SK-N-SH treated with all-trans-retinoic acid at 6 μM for 48 hours (cell line): ENCODE measurements around the gene COL25A1.

Experiments used
- ATAC-seq: fragments of 200-7000 bp; cut with Tn5 transposase; 3 replicates; pipeline ENCODE4 v1.9.1; 2020; ENCODE audit warnings: mild to moderate bottlenecking, moderate library complexity
- ARNTL ChIP-seq: fragments of 450-650 bp; formaldehyde crosslinking; IDR thresholded peaks from 2 replicates; pipeline ENCODE4 v1.5.0; 2020; ENCODE audit warnings: low read depth, mild to moderate bottlenecking, moderate library complexity, borderline replicate concordance
- BACH2 ChIP-seq: fragments of 250-450 bp; sonication (Bioruptor Pico); IDR thresholded peaks from 2 replicates; pipeline ENCODE4 v1.9.0; 2021; ENCODE audit warnings: mild to moderate bottlenecking, borderline replicate concordance
- CREB5 ChIP-seq: fragments of 250-450 bp; sonication (Bioruptor Pico); IDR thresholded peaks from 2 replicates; pipeline ENCODE4 v1.5.1; 2020; ENCODE audit warnings: low read depth, mild to moderate bottlenecking, moderate library complexity
- CSDC2 ChIP-seq: fragments of 250-450 bp; sonication (Bioruptor Pico); IDR thresholded peaks from 2 replicates; pipeline ENCODE4 v1.5.0; 2020; ENCODE audit warnings: mild to moderate bottlenecking, moderate library complexity
- GLIS3 ChIP-seq: fragments of 250-450 bp; sonication (Bioruptor Pico); IDR thresholded peaks from 2 replicates; pipeline ENCODE4 v1.5.0; 2020; ENCODE audit warnings: mild to moderate bottlenecking, moderate library complexity
- ISL1 ChIP-seq: fragments of 250-450 bp; sonication (Bioruptor Pico); IDR thresholded peaks from 2 replicates; pipeline ENCODE4 v2.1.2; 2022; ENCODE audit warnings: mild to moderate bottlenecking, moderate library complexity
- OSR1 ChIP-seq: fragments of 250-450 bp; sonication (Bioruptor Pico); IDR thresholded peaks from 2 replicates; pipeline ENCODE4 v1.8.0; 2022; ENCODE audit warnings: moderate library complexity, mild to moderate bottlenecking, inconsistent platforms
- PPARA ChIP-seq: fragments of 250-450 bp; sonication (Bioruptor Pico); IDR thresholded peaks from 2 replicates; pipeline ENCODE4 v1.5.0; 2020; ENCODE audit warnings: mild to moderate bottlenecking, borderline replicate concordance
- RARB ChIP-seq: fragments of 250-450 bp; sonication (Bioruptor Pico); IDR thresholded peaks from 2 replicates; pipeline ENCODE4 v1.8.0; 2021; ENCODE audit warnings: mild to moderate bottlenecking, moderate library complexity
- SNAI2 ChIP-seq: fragments of 250-450 bp; sonication (Bioruptor Pico); IDR thresholded peaks from 2 replicates; pipeline ENCODE4 v1.5.0; 2020; ENCODE audit warnings: mild to moderate bottlenecking, moderate library complexity
- TCF4 ChIP-seq: fragments of 250-450 bp; sonication (Bioruptor Pico); IDR thresholded peaks from 2 replicates; pipeline ENCODE4 v1.8.0; 2021; ENCODE audit warnings: mild to moderate bottlenecking, moderate library complexity, borderline replicate concordance
- TOX ChIP-seq: fragments of 250-450 bp; sonication (Bioruptor Pico); IDR thresholded peaks from 2 replicates; pipeline ENCODE4 v1.8.0; 2021; ENCODE audit warnings: mild to moderate bottlenecking, moderate library complexity, borderline replicate concordance
- ZC3H10 ChIP-seq: fragments of 250-450 bp; sonication (Bioruptor Pico); IDR thresholded peaks from 2 replicates; pipeline ENCODE4 v1.5.1; 2021; ENCODE audit warnings: mild to moderate bottlenecking, moderate library complexity
- ZFP3 ChIP-seq: fragments of 250-450 bp; sonication (Bioruptor Pico); IDR thresholded peaks from 2 replicates; pipeline ENCODE4 v1.5.0; 2020; ENCODE audit warnings: mild to moderate bottlenecking, moderate library complexity
- ZFP30 ChIP-seq: fragments of 450-650 bp; formaldehyde crosslinking; IDR thresholded peaks from 2 replicates; pipeline ENCODE4 v1.5.0; 2022; ENCODE audit warnings: mild to moderate bottlenecking, moderate library complexity
- ZNF565 ChIP-seq: fragments of 450-650 bp; formaldehyde crosslinking; conservative IDR thresholded peaks from 2 replicates; pipeline ENCODE4 v1.5.0; 2020; ENCODE audit warnings: low read depth, mild to moderate bottlenecking, moderate library complexity
- ZNF70 ChIP-seq: fragments of 450-650 bp; formaldehyde crosslinking; IDR thresholded peaks from 2 replicates; pipeline ENCODE4 v1.5.0; 2020; ENCODE audit warnings: mild to moderate bottlenecking, moderate library complexity
- ZNF8 ChIP-seq: fragments of 450-650 bp; formaldehyde crosslinking; IDR thresholded peaks from 2 replicates; pipeline ENCODE4 v1.5.0; 2020; ENCODE audit warnings: mild to moderate bottlenecking, moderate library complexity
- TF ChIP-seq, protein P1 (sequence below): fragments of 250-450 bp; sonication (Bioruptor Pico); IDR thresholded peaks from 2 replicates; pipeline ENCODE4 v1.8.0; 2020; ENCODE audit warnings: mild to moderate bottlenecking, moderate library complexity, borderline replicate concordance
- TF ChIP-seq, protein P2 (sequence below): fragments of 250-450 bp; sonication (Bioruptor Pico); IDR thresholded peaks from 2 replicates; pipeline ENCODE4 v1.5.0; 2020; ENCODE audit warnings: mild to moderate bottlenecking, moderate library complexity
- TF ChIP-seq, protein P3 (sequence below): fragments of 250-450 bp; sonication (Bioruptor Pico); IDR thresholded peaks from 2 replicates; pipeline ENCODE4 v1.5.1; 2021; ENCODE audit warnings: mild to moderate bottlenecking, moderate library complexity

Gene COL25A1

DNA sequence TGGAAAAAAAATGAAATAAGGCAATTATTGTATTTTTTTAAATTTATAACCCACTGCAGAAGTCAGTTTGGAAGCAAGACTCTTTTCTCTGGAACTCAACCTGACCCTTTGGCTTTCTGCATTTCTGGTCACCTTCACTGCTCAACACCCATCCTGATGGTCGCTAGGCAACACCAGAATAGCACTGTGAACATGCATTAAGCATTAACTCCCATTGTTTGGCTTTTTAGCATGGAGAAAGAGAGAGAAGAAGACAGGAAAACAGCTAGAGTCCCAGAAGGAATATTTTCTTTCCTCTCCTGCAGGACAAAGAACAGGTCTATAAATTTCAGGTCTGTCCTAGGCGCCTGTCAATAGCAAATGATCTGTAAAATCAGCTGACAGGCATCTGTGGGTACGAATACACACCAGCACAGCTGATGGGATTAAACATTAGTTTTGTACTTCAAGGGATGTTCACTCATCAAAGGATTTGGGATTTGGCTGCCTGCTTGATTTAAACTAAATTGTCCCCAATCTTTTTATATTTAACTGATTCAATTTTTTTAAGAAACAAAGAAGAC is 402.4 kb downstream of the COL25A1 start:
- TF ChIP-seq, protein P1, sequence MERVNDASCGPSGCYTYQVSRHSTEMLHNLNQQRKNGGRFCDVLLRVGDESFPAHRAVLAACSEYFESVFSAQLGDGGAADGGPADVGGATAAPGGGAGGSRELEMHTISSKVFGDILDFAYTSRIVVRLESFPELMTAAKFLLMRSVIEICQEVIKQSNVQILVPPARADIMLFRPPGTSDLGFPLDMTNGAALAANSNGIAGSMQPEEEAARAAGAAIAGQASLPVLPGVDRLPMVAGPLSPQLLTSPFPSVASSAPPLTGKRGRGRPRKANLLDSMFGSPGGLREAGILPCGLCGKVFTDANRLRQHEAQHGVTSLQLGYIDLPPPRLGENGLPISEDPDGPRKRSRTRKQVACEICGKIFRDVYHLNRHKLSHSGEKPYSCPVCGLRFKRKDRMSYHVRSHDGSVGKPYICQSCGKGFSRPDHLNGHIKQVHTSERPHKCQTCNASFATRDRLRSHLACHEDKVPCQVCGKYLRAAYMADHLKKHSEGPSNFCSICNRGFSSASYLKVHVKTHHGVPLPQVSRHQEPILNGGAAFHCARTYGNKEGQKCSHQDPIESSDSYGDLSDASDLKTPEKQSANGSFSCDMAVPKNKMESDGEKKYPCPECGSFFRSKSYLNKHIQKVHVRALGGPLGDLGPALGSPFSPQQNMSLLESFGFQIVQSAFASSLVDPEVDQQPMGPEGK, result no peak
- TF ChIP-seq ZFP3 (CRISPR knock-in tag) (no peak), OSR1 (CRISPR knock-in tag) (no peak), ZFP30 (CRISPR knock-in tag) (no peak), ISL1 (CRISPR knock-in tag) (no peak), ZC3H10 (no peak), TOX (CRISPR knock-in tag) (no peak), ZNF8 (no peak), ZNF70 (no peak), GLIS3 (CRISPR knock-in tag) (no peak), ARNTL (CRISPR knock-in tag) (no peak), CREB5 (CRISPR knock-in tag) (no peak), SNAI2 (CRISPR knock-in tag) (no peak)
- TF ChIP-seq, protein P2, sequence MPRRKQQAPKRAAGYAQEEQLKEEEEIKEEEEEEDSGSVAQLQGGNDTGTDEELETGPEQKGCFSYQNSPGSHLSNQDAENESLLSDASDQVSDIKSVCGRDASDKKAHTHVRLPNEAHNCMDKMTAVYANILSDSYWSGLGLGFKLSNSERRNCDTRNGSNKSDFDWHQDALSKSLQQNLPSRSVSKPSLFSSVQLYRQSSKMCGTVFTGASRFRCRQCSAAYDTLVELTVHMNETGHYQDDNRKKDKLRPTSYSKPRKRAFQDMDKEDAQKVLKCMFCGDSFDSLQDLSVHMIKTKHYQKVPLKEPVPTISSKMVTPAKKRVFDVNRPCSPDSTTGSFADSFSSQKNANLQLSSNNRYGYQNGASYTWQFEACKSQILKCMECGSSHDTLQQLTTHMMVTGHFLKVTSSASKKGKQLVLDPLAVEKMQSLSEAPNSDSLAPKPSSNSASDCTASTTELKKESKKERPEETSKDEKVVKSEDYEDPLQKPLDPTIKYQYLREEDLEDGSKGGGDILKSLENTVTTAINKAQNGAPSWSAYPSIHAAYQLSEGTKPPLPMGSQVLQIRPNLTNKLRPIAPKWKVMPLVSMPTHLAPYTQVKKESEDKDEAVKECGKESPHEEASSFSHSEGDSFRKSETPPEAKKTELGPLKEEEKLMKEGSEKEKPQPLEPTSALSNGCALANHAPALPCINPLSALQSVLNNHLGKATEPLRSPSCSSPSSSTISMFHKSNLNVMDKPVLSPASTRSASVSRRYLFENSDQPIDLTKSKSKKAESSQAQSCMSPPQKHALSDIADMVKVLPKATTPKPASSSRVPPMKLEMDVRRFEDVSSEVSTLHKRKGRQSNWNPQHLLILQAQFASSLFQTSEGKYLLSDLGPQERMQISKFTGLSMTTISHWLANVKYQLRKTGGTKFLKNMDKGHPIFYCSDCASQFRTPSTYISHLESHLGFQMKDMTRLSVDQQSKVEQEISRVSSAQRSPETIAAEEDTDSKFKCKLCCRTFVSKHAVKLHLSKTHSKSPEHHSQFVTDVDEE (CRISPR knock-in tag), result no peak
- no peak for ATAC-seq

DNA sequence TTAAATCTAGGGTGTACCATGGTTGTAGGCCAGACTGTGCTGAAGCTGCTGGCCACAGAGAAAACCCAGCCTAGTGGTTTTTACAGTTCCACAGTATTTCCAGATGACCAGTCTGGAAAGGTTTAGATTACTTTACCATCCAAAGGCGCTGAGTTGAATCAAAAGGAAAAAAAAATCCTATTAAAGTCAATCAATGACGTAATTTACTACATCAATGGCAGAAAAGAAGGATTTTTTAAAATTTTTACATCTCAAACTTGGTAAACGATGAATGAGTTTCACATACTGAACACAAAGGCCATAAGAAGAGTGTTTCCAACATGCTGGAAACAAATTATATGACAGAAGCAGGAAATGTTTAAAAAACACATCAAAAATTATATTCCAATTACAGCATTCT is 409.0 kb downstream of the COL25A1 start:
- TF ChIP-seq ISL1 (CRISPR knock-in tag), result no peak
- TF ChIP-seq CREB5 (CRISPR knock-in tag), result no peak
- TF ChIP-seq SNAI2 (CRISPR knock-in tag), result no peak
- TF ChIP-seq GLIS3 (CRISPR knock-in tag), result no peak
- ATAC-seq, result no peak

- ATAC-seq, result no peak
- TF ChIP-seq BACH2 (CRISPR knock-in tag) (no peak), ISL1 (CRISPR knock-in tag) (no peak), ZNF70 (no peak), TOX (CRISPR knock-in tag) (no peak), CSDC2 (no peak)
- TF ChIP-seq, protein P3, sequence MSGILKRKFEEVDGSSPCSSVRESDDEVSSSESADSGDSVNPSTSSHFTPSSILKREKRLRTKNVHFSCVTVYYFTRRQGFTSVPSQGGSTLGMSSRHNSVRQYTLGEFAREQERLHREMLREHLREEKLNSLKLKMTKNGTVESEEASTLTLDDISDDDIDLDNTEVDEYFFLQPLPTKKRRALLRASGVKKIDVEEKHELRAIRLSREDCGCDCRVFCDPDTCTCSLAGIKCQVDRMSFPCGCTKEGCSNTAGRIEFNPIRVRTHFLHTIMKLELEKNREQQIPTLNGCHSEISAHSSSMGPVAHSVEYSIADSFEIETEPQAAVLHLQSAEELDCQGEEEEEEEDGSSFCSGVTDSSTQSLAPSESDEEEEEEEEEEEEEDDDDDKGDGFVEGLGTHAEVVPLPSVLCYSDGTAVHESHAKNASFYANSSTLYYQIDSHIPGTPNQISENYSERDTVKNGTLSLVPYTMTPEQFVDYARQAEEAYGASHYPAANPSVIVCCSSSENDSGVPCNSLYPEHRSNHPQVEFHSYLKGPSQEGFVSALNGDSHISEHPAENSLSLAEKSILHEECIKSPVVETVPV (CRISPR knock-in tag), result no peak
- TF ChIP-seq, all 23 proteins: peak for 0
Observed at GRCh38 chr4:108891896-108892590, 410.4 kb downstream of the COL25A1 start.

DNA sequence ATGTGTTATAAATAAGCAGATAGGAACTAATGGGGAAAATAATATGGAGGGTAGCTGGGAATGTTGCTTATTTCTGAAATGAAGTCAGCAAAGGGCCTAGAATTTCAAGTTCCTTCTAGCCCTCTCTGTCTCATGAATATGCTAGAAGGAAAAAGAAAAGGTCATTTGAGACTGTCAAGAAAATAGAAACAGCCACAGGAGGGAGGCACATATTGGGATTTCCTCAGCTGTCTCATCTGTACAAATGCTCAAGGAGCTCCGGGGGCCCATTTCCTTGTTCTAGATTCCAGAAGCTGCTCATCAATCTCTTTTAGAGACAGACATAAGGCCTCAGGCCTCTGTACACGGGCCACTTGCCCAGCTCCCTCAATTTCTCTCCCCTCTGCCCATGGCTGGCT is 412.0 kb downstream of the COL25A1 start:
- ATAC-seq, result no peak
- TF ChIP-seq GLIS3 (CRISPR knock-in tag) (no peak), BACH2 (CRISPR knock-in tag) (no peak), ZC3H10 (no peak), RARB (CRISPR knock-in tag) (no peak), PPARA (CRISPR knock-in tag) (no peak), CREB5 (CRISPR knock-in tag) (no peak), ZNF565 (CRISPR knock-in tag) (no peak), ZFP30 (CRISPR knock-in tag) (no peak), TCF4 (CRISPR knock-in tag) (no peak), ZNF8 (no peak), SNAI2 (CRISPR knock-in tag) (no peak)
- TF ChIP-seq, protein P1, result no peak
- TF ChIP-seq, all 23 proteins: peak for 0
